Thyroid gland (tissue), 4 donors: ENCODE measurements around the gene CFP. TPM values are rescaled to one million over a fixed set of nuclear protein-coding genes. Genes with fewer than 3 reads are reported as not detected.

Source experiments
- DNase-seq, 2 donors: peaks; one replicate each; pipeline ENCODE4 v3.0.0-alpha.2; 2019
- H3K27ac ChIP-seq, 3 donors: fragments of 200-600 bp; sonication (generic); 1 replicate in 2 of 3; 2 replicates in 1 of 3; pipeline ENCODE4 v1.5.1; 2016 to 2019; ENCODE audit warnings: mild to moderate bottlenecking in 1 of 3, moderate library complexity in 1 of 3
- H3K27me3 ChIP-seq: fragments of 200-600 bp; sonication (generic); one replicate; pipeline ENCODE4 v1.5.1; 2019
- H3K36me3 ChIP-seq, 2 donors: fragments of 200-600 bp; sonication (generic); one replicate each; pipeline ENCODE4 v1.5.1; 2016 to 2019
- H3K4me1 ChIP-seq, 2 donors: fragments of 200-600 bp; sonication (generic); one replicate each; pipeline ENCODE4 v1.5.1; 2017 to 2019
- H3K4me3 ChIP-seq, 3 donors: fragments of 200-600 bp; sonication (generic); replicated peaks in 1 of 3; 1 replicate in 2 of 3; 2 replicates in 1 of 3; pipeline ENCODE4 v1.5.1; 2016; ENCODE audit warnings: mild to moderate bottlenecking in 1 of 3
- H3K9me3 ChIP-seq: fragments of 200-600 bp; sonication (generic); one replicate; pipeline ENCODE4 v1.5.1; 2017
- POLR2A ChIP-seq, 2 donors: fragments of 450-650 bp; IDR thresholded peaks; one replicate each; pipeline ENCODE4 v1.6.1; 2017; ENCODE audit warnings: antibody characterized with exemption in 2 of 2, mild to moderate bottlenecking in 2 of 2, moderate library complexity in 1 of 2
- WGBS, 2 donors: methylation state at CpG; one replicate each; pipeline ENCODE4 v1.1.5; 2017; 5-methylcytosine and 5-hydroxymethylcytosine counted together
- intact Hi-C: fragments of 100-400 bp; cut with DNase I; formaldehyde crosslinking; loops from one replicate; pipeline ENCODE4 v1.15.1; 2023
- total RNA-seq, 4 donors: library from RNA; depleted of rRNA; stranded (reverse); fragments of >200 nt; gene quantifications; one replicate each; pipeline ENCODE4 v1.2.3, GENCODE V29; 2016
- TF ChIP-seq, protein P1 (sequence below), 6 experiments: fragments of 200-600 bp in 3 of 6; fragments of 450-650 bp in 3 of 6; sonication (generic) in 3 of 6; IDR thresholded peaks; one replicate each; pipeline ENCODE4 v1.5.1; 2016 to 2019; ENCODE audit warnings: antibody characterized with exemption in 6 of 6, mild to moderate bottlenecking in 2 of 6, inconsistent platforms in 1 of 6, moderate library complexity in 1 of 6

CFP gene
- total RNA-seq, 4 donors from 2014 or later = 1.3 to 2.3 (median 1.6) TPM

DNA sequence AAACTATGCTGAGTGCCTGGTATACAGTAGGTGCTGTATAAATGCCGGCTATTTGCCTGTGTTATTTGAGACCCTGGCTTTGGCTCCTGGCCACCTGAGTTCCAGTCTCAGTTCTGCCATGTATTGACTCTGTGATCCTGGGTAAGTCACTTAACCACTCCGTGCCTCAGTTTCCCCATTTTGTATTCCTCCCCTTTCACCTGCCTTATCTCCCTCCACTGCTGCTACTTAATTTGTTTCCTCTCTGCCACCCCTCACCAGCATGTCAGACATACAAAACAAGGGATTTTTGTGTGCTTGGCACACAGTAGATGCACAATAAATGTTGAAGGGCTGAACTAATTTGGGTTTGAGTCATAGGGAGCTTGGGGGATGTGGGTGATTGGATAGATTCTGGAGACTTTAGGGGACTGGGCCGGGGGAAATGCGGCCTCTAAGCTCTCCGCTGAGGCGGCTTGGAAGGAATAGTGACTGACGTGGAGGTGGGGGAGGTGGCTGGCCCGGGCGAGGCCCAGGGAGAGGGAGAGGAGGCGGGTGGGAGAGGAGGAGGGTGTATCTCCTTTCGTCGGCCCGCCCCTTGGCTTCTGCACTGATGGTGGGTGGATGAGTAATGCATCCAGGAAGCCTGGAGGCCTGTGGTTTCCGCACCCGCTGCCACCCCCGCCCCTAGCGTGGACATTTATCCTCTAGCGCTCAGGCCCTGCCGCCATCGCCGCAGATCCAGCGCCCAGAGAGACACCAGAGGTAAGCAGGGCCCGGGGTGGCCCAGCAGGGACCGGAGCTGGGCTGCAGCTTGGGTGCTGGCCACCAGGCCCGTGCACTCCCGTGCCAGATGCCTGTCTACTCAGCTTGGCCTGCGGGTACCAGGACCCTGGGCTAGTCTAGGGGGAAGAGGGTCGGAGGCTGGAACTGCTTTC is 47.7 kb downstream of the CFP start, which contains the start of gene TIMP1:
Gene TIMP1 (plus strand): TSS at position 706 of the 917 bp plus-strand sequence. CDS start 980 bp downstream, outside the sequence.
- WGBS, 2 donors = 20 to 26% methylated on average over 12 of the region's 28 CpGs
- Histone ChIP-seq H3K27me3 (no peaks in the 10 kb centered on the region), H3K4me3 (peak within 1 kb of the TSS in 1 of 3 donors; percentile 17), H3K27ac (peak within 1 kb of the TSS in 2 of 3 donors; percentile 33 to 45), H3K4me1 (no peaks in the 10 kb centered on the region), H3K36me3 (no peaks in the 10 kb centered on the region), H3K9me3 (no peaks in the 10 kb centered on the region)
- peak; percentile 72 for DNase-seq
- intact Hi-C loops = no loop called here
- TF ChIP-seq, protein P1, sequence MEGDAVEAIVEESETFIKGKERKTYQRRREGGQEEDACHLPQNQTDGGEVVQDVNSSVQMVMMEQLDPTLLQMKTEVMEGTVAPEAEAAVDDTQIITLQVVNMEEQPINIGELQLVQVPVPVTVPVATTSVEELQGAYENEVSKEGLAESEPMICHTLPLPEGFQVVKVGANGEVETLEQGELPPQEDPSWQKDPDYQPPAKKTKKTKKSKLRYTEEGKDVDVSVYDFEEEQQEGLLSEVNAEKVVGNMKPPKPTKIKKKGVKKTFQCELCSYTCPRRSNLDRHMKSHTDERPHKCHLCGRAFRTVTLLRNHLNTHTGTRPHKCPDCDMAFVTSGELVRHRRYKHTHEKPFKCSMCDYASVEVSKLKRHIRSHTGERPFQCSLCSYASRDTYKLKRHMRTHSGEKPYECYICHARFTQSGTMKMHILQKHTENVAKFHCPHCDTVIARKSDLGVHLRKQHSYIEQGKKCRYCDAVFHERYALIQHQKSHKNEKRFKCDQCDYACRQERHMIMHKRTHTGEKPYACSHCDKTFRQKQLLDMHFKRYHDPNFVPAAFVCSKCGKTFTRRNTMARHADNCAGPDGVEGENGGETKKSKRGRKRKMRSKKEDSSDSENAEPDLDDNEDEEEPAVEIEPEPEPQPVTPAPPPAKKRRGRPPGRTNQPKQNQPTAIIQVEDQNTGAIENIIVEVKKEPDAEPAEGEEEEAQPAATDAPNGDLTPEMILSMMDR (IDR thresholded peaks at IDR 0.05) = no peak
- peak in 1 of 2 donors; percentile 32 for TF ChIP-seq POLR2A (IDR thresholded peaks at IDR 0.05)

DNA sequence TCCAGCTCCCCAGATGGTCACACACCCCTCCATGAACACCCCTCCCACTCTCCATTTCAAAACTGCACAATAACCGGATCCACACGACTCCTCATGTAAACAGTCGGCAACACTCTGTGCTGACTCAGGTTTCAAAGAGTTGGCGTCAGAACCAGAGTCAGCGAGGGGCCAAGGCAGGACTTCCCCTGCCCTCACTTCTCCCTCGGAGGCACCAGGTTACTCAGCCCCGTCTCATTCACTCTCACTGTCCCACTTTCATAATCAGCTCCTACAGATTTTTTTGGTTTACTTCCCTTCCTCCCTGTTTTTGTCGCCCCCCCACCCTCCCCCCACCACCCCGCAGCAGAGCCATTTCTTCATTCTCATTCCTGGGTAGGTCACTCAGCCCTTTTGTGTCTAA is 50.2 kb downstream of the CFP start:
- Histone ChIP-seq H3K4me3 (no peak overlapping the region), H3K9me3 (no peaks in the 10 kb centered on the region), H3K27ac (no peak overlapping the region), H3K27me3 (no peaks in the 10 kb centered on the region), H3K36me3 (no peaks in the 10 kb centered on the region), H3K4me1 (no peaks in the 10 kb centered on the region)
- DNase-seq = no peak
- TF ChIP-seq, protein P1 (IDR thresholded peaks at IDR 0.05) = no peak
- no peak for TF ChIP-seq POLR2A (IDR thresholded peaks at IDR 0.05)
- WGBS, 2 donors = 60 to 77% methylated on average over 9 of the region's 9 CpGs
- intact Hi-C loops = no loop called here

DNA sequence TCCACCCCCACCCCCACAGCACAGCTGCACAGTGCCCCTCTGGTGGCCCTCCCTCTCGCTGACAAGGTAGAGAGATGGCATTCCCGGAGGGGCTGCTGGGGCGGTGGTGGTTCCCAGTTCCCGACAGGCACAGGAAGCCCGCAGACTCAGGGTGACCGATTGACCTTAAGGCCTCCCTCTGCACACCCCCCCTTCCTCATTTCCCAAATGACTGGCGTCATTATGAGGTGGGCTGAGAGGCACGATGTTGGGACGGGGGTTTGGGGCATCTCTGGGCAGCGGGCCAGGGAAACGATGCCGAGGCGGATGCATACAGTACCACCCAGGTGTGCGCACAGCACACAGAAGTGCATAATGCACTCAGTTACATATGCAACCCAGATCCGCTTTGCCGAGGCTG is 51.0 kb downstream of the CFP start:
- no peak for DNase-seq
- Histone ChIP-seq H3K27me3 (no peaks in the 10 kb centered on the region), H3K4me1 (peaks cover 0 to 8% of the 10 kb centered on the region in 2 donors), H3K4me3 (no peak overlapping the region), H3K36me3 (no peaks in the 10 kb centered on the region), H3K27ac (no peak overlapping the region), H3K9me3 (no peaks in the 10 kb centered on the region)
- WGBS, 2 donors = 42 to 63% methylated on average over 2 to 10 of the region's 16 CpGs
- intact Hi-C loops = no loop called here
- TF ChIP-seq POLR2A (IDR thresholded peaks at IDR 0.05) = no peak
- TF ChIP-seq, protein P1 (IDR thresholded peaks at IDR 0.05) = no peak

DNA sequence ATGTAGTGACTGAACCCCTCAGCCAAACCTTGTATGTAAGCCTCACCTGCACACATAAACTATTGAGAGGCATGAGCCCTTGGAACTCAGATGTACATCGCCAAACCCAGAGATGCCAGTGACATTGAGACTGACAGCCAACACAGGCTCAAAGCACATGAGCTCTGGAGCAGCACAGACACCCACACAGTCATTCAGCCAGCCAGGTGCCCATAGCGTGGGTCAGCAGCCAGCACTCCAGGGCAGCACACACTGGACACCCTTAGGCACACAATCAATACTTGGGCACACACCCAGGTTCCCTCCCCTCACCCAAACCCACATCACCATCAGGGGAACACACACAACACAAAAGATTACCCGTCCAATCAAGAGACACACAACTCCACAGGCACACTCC is 51.8 kb downstream of the CFP start:
- no peak overlapping the region for H3K27ac ChIP-seq
- DNase-seq = no peak

More for the DNA sequence above, 51.8 kb downstream of the CFP start:
- H3K4me1 ChIP-seq = peaks cover 0 to 13% of the 10 kb centered on the region in 2 donors
- no peaks in the 10 kb centered on the region for H3K36me3 ChIP-seq
- intact Hi-C loops = no loop called here
- 80% methylated on average over 1 of the region's 3 CpGs for WGBS, 2 donors
- no peak for TF ChIP-seq POLR2A (IDR thresholded peaks at IDR 0.05)
- TF ChIP-seq, protein P1 (IDR thresholded peaks at IDR 0.05) = no peak
- no peaks in the 10 kb centered on the region for H3K27me3 ChIP-seq
- H3K9me3 ChIP-seq = no peaks in the 10 kb centered on the region
- H3K4me3 ChIP-seq = no peak overlapping the region
